WI38 (cell line): ENCODE measurements around the gene LRCH1.

Experiments used
- H3K4me3 ChIP-seq: 2 replicates; pipeline ENCODE4 v1.5.1; 2011; ENCODE audit warnings: low read depth, mild to moderate bottlenecking, control low read depth, low read length
- CTCF ChIP-seq: IDR thresholded peaks from 2 replicates; pipeline ENCODE4 v1.5.1; 2012; ENCODE audit warnings: low read depth, mild to moderate bottlenecking, control low read depth, low read length

The LRCH1 gene

GRCh38 chr13:46745062-46745461, 192.1 kb downstream of the LRCH1 start:
- TF ChIP-seq CTCF = no peak
- H3K4me3 ChIP-seq = no peak overlapping the region

- H3K4me3 ChIP-seq = no peak overlapping the region
- no peak for TF ChIP-seq CTCF
Observed at GRCh38 chr13:46745706-46746105, 192.7 kb downstream of the LRCH1 start.

GRCh38 chr13:46747031-46747820, 194.3 kb downstream of the LRCH1 start:
- H3K4me3 ChIP-seq = no peak overlapping the region
- no peak for TF ChIP-seq CTCF

GRCh38 chr13:46748300-46748699, 195.3 kb downstream of the LRCH1 start:
- no peak for TF ChIP-seq CTCF

GRCh38 chr13:46749951-46750350, 197.0 kb downstream of the LRCH1 start:
- TF ChIP-seq CTCF = no peak
- no peak overlapping the region for H3K4me3 ChIP-seq

More at GRCh38 chr13:46748300-46748699, 195.3 kb downstream of the LRCH1 start:
- no peak overlapping the region for H3K4me3 ChIP-seq

- TF ChIP-seq CTCF = no peak
- no peak overlapping the region for H3K4me3 ChIP-seq
Observed at GRCh38 chr13:46751811-46752635, 199.1 kb downstream of the LRCH1 start.

- H3K4me3 ChIP-seq = no peak overlapping the region
- TF ChIP-seq CTCF = no peak
Observed at GRCh38 chr13:46753137-46753536, 200.2 kb downstream of the LRCH1 start.
